Right renal cortex interstitium (tissue), 3 donors: ENCODE results near the gene FHOD3. TPM values are rescaled to one million over a fixed set of nuclear protein-coding genes. Genes with fewer than 3 reads are reported as not detected.

Experiments
- DNase-seq, 3 donors: peaks; one replicate each; pipeline ENCODE4 v3.0.0-alpha.2; 2013; ENCODE audit warnings: low read depth in 3 of 3, low spot score in 2 of 3
- polyA plus RNA-seq, 3 donors: library from polyadenylated mRNA; unstranded; fragments of 120-200 nt; gene quantifications; one replicate each; pipeline ENCODE4 v1.2.1, GENCODE V29; 2013; ENCODE audit not compliant: insufficient read length in 3 of 3

The FHOD3 gene
- polyA plus RNA-seq, 3 donors: 39.8 to 45.6 (median 40.1) TPM

GRCh38 chr18:36403896-36404820 lies 106.6 kb downstream of the FHOD3 start:
- DNase-seq: no peak

- DNase-seq: no peak
Observed at GRCh38 chr18:36405611-36406010, 108.1 kb downstream of the FHOD3 start.

GRCh38 chr18:36406805-36407204 lies 109.3 kb downstream of the FHOD3 start:
- DNase-seq: no peak

GRCh38 chr18:36408606-36409005 lies 111.1 kb downstream of the FHOD3 start:
- DNase-seq: no peak

GRCh38 chr18:36409779-36410178 lies 112.3 kb downstream of the FHOD3 start:
- DNase-seq: no peak

GRCh38 chr18:36410346-36410745 lies 112.8 kb downstream of the FHOD3 start:
- DNase-seq: no peak

GRCh38 chr18:36411745-36412168 lies 114.2 kb downstream of the FHOD3 start:
- DNase-seq: no peak

GRCh38 chr18:36412778-36413177 lies 115.3 kb downstream of the FHOD3 start:
- DNase-seq: no peak

GRCh38 chr18:36415171-36415570 lies 117.7 kb downstream of the FHOD3 start:
- no peak for DNase-seq

- DNase-seq: no peak
Observed at GRCh38 chr18:36415625-36416024, 118.1 kb downstream of the FHOD3 start.

- DNase-seq: no peak
Observed at GRCh38 chr18:36419188-36419899, 121.8 kb downstream of the FHOD3 start.

- DNase-seq: no peak
Observed at GRCh38 chr18:36419900-36420531, 122.5 kb downstream of the FHOD3 start.

- DNase-seq: no peak
Observed at GRCh38 chr18:36420826-36421225, 123.3 kb downstream of the FHOD3 start.

- DNase-seq: no peak
Observed at GRCh38 chr18:36424741-36425142, 127.2 kb downstream of the FHOD3 start.

GRCh38 chr18:36427369-36427768 lies 129.9 kb downstream of the FHOD3 start:
- DNase-seq: no peak

- no peak for DNase-seq
Observed at GRCh38 chr18:36427831-36428230, 130.3 kb downstream of the FHOD3 start.

GRCh38 chr18:36428431-36429029 lies 131.0 kb downstream of the FHOD3 start:
- DNase-seq: no peak

GRCh38 chr18:36432880-36433555 lies 135.5 kb downstream of the FHOD3 start:
- no peak for DNase-seq

GRCh38 chr18:36436387-36436786 lies 138.9 kb downstream of the FHOD3 start:
- DNase-seq: no peak

GRCh38 chr18:36440614-36441013 lies 143.1 kb downstream of the FHOD3 start:
- DNase-seq: no peak
